ENCODE results near the gene MAP1B. TPM values are rescaled to one million over a fixed set of nuclear protein-coding genes. Genes with fewer than 3 reads are reported as not detected.

Gene MAP1B
- total and polyA plus RNA-seq, 4 donors = 0.58 to 5.0 (median 2.1) TPM

DNA sequence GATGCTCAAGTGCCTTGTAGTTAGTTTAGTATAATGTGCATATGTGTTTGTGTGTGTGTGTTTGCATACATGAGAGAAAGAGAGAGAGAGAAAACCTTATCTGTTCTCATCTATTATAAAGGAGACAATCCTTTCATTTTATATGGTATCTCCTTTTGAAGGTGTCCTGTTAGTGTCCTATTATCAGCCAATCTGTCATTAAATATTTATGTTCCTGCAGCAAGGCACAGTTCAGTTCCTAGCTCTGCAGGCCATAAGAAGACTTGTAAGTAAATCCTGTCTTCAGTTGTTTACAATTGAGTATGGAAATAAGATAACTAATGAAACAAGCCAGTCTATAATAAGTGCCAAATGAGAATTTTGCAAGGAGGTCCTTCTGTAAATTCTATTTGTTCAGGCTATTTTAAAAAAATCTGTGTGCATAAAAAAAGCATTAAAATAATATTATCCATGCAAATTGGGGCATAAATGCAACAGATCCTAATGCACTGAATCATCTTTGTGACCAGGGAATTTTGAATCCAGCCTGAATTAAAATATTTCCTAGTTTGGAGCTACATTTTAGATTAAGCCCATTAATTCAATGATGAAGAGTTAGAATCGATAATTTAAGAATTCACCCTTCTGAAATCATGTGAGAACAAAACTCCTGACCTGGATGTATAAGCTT lies 18.1 kb downstream of the MAP1B start:
- no peak for DNase-seq (ENCODE audit: low spot score)
- Histone ChIP-seq H3K27me3 (ENCODE audit: control insufficient read depth in 4 of 4, insufficient read depth in 4 of 4, low read length in 3 of 4) (peaks cover 0 to 4% (median 0%) of the 10 kb centered on the region in 4 donors), H3K4me1 (ENCODE audit: control insufficient read depth in 4 of 4, insufficient read depth in 4 of 4, low read length in 3 of 4) (no peaks in the 10 kb centered on the region), H3K27ac (ENCODE audit: low read depth in 1 of 2, low read length in 2 of 2) (no peak overlapping the region), H3K9me3 (ENCODE audit: control insufficient read depth in 4 of 4, low read length in 3 of 4) (no peaks in the 10 kb centered on the region), H3K4me3 (ENCODE audit: low read depth in 1 of 3, low read length in 3 of 3) (no peak overlapping the region), H3K36me3 (ENCODE audit: control insufficient read depth in 4 of 4, insufficient read depth in 3 of 4, low read depth in 1 of 4, low read length in 3 of 4) (no peaks in the 10 kb centered on the region), H3K9ac (ENCODE audit: low read depth in 1 of 2, low read length in 2 of 2) (no peak overlapping the region)
- TF ChIP-seq SP1 (IDR thresholded peaks at IDR 0.05) = no peak
- no peak for TF ChIP-seq TAF1 (conservative IDR thresholded peaks at IDR 0.05)
- TF ChIP-seq NR2F2 (IDR thresholded peaks at IDR 0.05) = no peak
- WGBS = 88% methylated on average over 1 of the region's 1 CpG

DNA sequence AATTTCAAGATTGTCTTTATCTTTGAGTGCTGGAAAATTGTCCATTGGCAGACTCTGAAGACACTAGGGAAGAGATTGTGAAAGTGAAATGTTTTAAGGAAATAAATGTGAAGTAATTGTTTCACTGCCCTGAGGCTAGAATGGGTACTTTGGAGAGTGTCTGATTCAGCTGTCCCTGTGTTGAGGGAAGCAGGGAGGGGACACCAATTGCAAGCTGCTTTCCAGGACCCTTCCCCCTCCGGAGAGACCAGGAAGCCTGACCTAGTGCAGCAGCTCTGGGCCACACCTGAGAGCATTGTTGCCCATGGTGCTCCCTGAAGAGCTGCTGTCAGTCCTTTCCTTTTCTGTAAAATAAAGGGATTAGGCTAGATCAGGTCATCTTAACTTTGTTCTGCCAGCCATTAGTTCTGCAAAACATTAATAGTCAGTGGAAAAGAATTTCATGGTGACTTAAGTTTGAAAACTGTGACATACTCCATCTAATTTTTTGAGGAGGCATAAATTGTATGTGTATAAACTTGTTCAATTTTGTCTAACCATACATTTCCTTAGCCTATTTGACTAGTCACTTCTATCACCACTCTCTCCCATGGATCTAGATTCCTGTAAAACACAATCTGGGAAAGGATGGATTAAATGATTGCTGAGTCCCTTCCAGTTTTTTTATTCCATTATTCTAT lies 18.8 kb downstream of the MAP1B start:
- 3% methylated on average over 1 of the region's 1 CpG for WGBS
- peaks cover 0 to under 1% (median 0%) of the 10 kb centered on the region in 4 donors for H3K27me3 ChIP-seq (ENCODE audit: control insufficient read depth in 4 of 4, insufficient read depth in 4 of 4, low read length in 3 of 4)
- H3K9me3 ChIP-seq (ENCODE audit: control insufficient read depth in 4 of 4, low read length in 3 of 4) = no peaks in the 10 kb centered on the region
- TF ChIP-seq, protein P1, sequence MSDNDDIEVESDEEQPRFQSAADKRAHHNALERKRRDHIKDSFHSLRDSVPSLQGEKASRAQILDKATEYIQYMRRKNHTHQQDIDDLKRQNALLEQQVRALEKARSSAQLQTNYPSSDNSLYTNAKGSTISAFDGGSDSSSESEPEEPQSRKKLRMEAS (IDR thresholded peaks at IDR 0.05) = no peak
- TF ChIP-seq, protein P2, sequence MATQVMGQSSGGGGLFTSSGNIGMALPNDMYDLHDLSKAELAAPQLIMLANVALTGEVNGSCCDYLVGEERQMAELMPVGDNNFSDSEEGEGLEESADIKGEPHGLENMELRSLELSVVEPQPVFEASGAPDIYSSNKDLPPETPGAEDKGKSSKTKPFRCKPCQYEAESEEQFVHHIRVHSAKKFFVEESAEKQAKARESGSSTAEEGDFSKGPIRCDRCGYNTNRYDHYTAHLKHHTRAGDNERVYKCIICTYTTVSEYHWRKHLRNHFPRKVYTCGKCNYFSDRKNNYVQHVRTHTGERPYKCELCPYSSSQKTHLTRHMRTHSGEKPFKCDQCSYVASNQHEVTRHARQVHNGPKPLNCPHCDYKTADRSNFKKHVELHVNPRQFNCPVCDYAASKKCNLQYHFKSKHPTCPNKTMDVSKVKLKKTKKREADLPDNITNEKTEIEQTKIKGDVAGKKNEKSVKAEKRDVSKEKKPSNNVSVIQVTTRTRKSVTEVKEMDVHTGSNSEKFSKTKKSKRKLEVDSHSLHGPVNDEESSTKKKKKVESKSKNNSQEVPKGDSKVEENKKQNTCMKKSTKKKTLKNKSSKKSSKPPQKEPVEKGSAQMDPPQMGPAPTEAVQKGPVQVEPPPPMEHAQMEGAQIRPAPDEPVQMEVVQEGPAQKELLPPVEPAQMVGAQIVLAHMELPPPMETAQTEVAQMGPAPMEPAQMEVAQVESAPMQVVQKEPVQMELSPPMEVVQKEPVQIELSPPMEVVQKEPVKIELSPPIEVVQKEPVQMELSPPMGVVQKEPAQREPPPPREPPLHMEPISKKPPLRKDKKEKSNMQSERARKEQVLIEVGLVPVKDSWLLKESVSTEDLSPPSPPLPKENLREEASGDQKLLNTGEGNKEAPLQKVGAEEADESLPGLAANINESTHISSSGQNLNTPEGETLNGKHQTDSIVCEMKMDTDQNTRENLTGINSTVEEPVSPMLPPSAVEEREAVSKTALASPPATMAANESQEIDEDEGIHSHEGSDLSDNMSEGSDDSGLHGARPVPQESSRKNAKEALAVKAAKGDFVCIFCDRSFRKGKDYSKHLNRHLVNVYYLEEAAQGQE (IDR thresholded peaks at IDR 0.05) = no peak
- TF ChIP-seq HNF4A (conservative IDR thresholded peaks at IDR 0.05) (no peak), EGR1 (IDR thresholded peaks at IDR 0.05; ENCODE audit: low read depth in 2 of 2) (no peak), SP1 (IDR thresholded peaks at IDR 0.05) (no peak), FOXA1 (IDR thresholded peaks at IDR 0.05) (no peak), YY1 (IDR thresholded peaks at IDR 0.05) (no peak), RAD21 (IDR thresholded peaks at IDR 0.05) (no peak), TAF1 (conservative IDR thresholded peaks at IDR 0.05) (no peak), HNF4G (IDR thresholded peaks at IDR 0.05) (no peak), FOXA2 (IDR thresholded peaks at IDR 0.05) (no peak), RXRA (IDR thresholded peaks at IDR 0.05) (no peak), GABPA (IDR thresholded peaks at IDR 0.05 in 1 of 2, conservative IDR thresholded peaks at IDR 0.05 in 1 of 2) (no peak), JUND (IDR thresholded peaks at IDR 0.05) (no peak)
- TF ChIP-seq, protein P3, sequence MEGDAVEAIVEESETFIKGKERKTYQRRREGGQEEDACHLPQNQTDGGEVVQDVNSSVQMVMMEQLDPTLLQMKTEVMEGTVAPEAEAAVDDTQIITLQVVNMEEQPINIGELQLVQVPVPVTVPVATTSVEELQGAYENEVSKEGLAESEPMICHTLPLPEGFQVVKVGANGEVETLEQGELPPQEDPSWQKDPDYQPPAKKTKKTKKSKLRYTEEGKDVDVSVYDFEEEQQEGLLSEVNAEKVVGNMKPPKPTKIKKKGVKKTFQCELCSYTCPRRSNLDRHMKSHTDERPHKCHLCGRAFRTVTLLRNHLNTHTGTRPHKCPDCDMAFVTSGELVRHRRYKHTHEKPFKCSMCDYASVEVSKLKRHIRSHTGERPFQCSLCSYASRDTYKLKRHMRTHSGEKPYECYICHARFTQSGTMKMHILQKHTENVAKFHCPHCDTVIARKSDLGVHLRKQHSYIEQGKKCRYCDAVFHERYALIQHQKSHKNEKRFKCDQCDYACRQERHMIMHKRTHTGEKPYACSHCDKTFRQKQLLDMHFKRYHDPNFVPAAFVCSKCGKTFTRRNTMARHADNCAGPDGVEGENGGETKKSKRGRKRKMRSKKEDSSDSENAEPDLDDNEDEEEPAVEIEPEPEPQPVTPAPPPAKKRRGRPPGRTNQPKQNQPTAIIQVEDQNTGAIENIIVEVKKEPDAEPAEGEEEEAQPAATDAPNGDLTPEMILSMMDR (IDR thresholded peaks at IDR 0.05; ENCODE audit: low read depth, low read length, missing input control) = no peak
- TF ChIP-seq, protein P4, sequence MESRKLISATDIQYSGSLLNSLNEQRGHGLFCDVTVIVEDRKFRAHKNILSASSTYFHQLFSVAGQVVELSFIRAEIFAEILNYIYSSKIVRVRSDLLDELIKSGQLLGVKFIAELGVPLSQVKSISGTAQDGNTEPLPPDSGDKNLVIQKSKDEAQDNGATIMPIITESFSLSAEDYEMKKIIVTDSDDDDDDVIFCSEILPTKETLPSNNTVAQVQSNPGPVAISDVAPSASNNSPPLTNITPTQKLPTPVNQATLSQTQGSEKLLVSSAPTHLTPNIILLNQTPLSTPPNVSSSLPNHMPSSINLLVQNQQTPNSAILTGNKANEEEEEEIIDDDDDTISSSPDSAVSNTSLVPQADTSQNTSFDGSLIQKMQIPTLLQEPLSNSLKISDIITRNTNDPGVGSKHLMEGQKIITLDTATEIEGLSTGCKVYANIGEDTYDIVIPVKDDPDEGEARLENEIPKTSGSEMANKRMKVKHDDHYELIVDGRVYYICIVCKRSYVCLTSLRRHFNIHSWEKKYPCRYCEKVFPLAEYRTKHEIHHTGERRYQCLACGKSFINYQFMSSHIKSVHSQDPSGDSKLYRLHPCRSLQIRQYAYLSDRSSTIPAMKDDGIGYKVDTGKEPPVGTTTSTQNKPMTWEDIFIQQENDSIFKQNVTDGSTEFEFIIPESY (IDR thresholded peaks at IDR 0.05) = no peak
- TF ChIP-seq, protein P5, sequence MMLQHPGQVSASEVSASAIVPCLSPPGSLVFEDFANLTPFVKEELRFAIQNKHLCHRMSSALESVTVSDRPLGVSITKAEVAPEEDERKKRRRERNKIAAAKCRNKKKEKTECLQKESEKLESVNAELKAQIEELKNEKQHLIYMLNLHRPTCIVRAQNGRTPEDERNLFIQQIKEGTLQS (IDR thresholded peaks at IDR 0.05) = no peak
- DNase-seq (ENCODE audit: low spot score) = no peak
- no peaks in the 10 kb centered on the region for H3K4me1 ChIP-seq (ENCODE audit: control insufficient read depth in 4 of 4, insufficient read depth in 4 of 4, low read length in 3 of 4)
- no peak overlapping the region for H3K9ac ChIP-seq (ENCODE audit: low read depth in 1 of 2, low read length in 2 of 2)
- H3K27ac ChIP-seq (ENCODE audit: low read depth in 1 of 2, low read length in 2 of 2) = no peak overlapping the region
- no peak overlapping the region for H3K4me3 ChIP-seq (ENCODE audit: low read depth in 1 of 3, low read length in 3 of 3)
- no peaks in the 10 kb centered on the region for H3K36me3 ChIP-seq (ENCODE audit: control insufficient read depth in 4 of 4, insufficient read depth in 3 of 4, low read depth in 1 of 4, low read length in 3 of 4)
